ENCODE results near the gene ITGA2B. TPM values are rescaled to one million over a fixed set of nuclear protein-coding genes. Genes with fewer than 3 reads are reported as not detected.

Gene ITGA2B
- total and polyA plus RNA-seq, 2 of the 13 experiments (the other 11 are each of a cell fraction or from before 2014, with no cell fraction given), result 0.38 to 1.1 TPM

GRCh38 chr17:44361292-44362260 is 27.9 kb downstream of the ITGA2B start:
- peak overlapping the region; percentile 52; the same call in 1 of the 2 replicates for H3K4me2 ChIP-seq (ENCODE audit: low read depth, low read length)
- no peaks in the 10 kb centered on the region for H3K9me3 ChIP-seq (ENCODE audit: low read length)
- FAIRE-seq (no peak), ATAC-seq (no peak), DNase-seq (ENCODE audit: low spot score) (no peak)
- H3K27ac ChIP-seq (ENCODE audit: extremely low read length, insufficient read depth, low read length), result no peak overlapping the region
- no peak overlapping the region for H3K9ac ChIP-seq (ENCODE audit: insufficient read depth, low read depth, low read length)
- peaks cover 1 to 14% of the 10 kb centered on the region in 2 experiments; a peak in 3 of 5 replicates for H3K27me3 ChIP-seq (ENCODE audit: control insufficient read depth in 1 of 2, insufficient read depth in 2 of 2, low read length in 2 of 2)
- no peaks in the 10 kb centered on the region for H3K79me2 ChIP-seq (ENCODE audit: insufficient read depth, low read length)
- TF ChIP-seq ZNF891 (CRISPR knock-in tag; IDR thresholded peaks at IDR 0.05) (0 out of 2 replicates have a peak, but pooled peaks have one; percentile 25), MAFK (conservative IDR thresholded peaks at IDR 0.05 in 1 of 2, IDR thresholded peaks at IDR 0.05 in 1 of 2; ENCODE audit: low read length in 2 of 2) (peak in 1 of 2 experiments; percentile 62; a peak in 3 of 4 replicates), ELF4 (CRISPR knock-in tag; IDR thresholded peaks at IDR 0.05; ENCODE audit: borderline replicate concordance) (no peak), ZFP91 (CRISPR knock-in tag; IDR thresholded peaks at IDR 0.05; ENCODE audit: borderline replicate concordance) (peak; percentile 26; the same call in 1 of the 2 replicates), MAFF (IDR thresholded peaks at IDR 0.05; ENCODE audit: low read depth, low read length) (0 out of 2 replicates have a peak, but pooled peaks have one; percentile 25), HDAC2 (CRISPR knock-in tag; IDR thresholded peaks at IDR 0.05) (no peak), YY1 (IDR thresholded peaks at IDR 0.05; ENCODE audit: insufficient read depth, insufficient replicate concordance, low read depth, low read length) (no peak), SRF (IDR thresholded peaks at IDR 0.05; ENCODE audit: low read depth, low read length) (no peak), NRL (CRISPR knock-in tag; IDR thresholded peaks at IDR 0.05; ENCODE audit: borderline replicate concordance) (0 out of 2 replicates have a peak, but pooled peaks have one; percentile 38)
- in situ Hi-C loops (cut with HindIII; ENCODE audit: extremely low pct_ligation_motif_present, low pct_unique_long_range_greater_than_20kb), result no loop called here
- BruUV-seq (replicated peaks), result no TSS peak
- H3K36me3 ChIP-seq (replicated peaks in 1 of 2; ENCODE audit: control insufficient read depth in 1 of 2, insufficient read depth in 2 of 2, low read length in 2 of 2), result no peaks in the 10 kb centered on the region
- 0 out of 6 replicates have a peak overlapping the region, but pooled peaks of 1 of the 3 experiments have one; percentile 82 for H3K4me3 ChIP-seq (replicated peaks in 1 of 3; ENCODE audit: insufficient read depth in 1 of 3, low read depth in 2 of 3, low read length in 3 of 3)
- H2AFZ ChIP-seq (ENCODE audit: low read length), result no peak overlapping the region
- intact Hi-C loops (cut with micrococcal nuclease; ENCODE audit: unreplicated experiment), result no loop called here
- H3K4me1 ChIP-seq (ENCODE audit: insufficient read depth, low read length), result peaks cover 41% of the 10 kb centered on the region
- 34% methylated on average over 10 of the region's 11 CpGs for WGBS (ENCODE audit: low lambda C conversion rate)
- ChIA-PET CTCF (ENCODE audit: low intra/inter-chr PET ratio, low total read pairs) (no interaction called here), POLR2A (interaction anchor here (1.7 to 3.2 kb wide), 3 partner anchors 10 to 24 kb away, joined by 4 to 19 read pairs (median 6); partner anchors contain the start of gene GRN)
- no peaks in the 10 kb centered on the region for H4K20me1 ChIP-seq (ENCODE audit: insufficient read depth, low read length)
